HCT116 (cell line): ENCODE data around the gene GIPC3.

ENCODE experiments used
- CBX3 ChIP-seq: IDR thresholded peaks from 2 replicates; pipeline ENCODE4 v1.6.1; 2012; ENCODE audit warnings: low read depth
- EZH2 ChIP-seq: fragments of 200-600 bp; sonication (generic); IDR thresholded peaks from 2 replicates; pipeline ENCODE4 v1.6.1; 2017; ENCODE audit warnings: antibody characterized with exemption, mixed run types
- EZH2phosphoT487 ChIP-seq: fragments of 200-600 bp; IDR thresholded peaks from 2 replicates; pipeline ENCODE4 v1.6.1; 2018; ENCODE audit warnings: antibody characterized with exemption, borderline replicate concordance
- JUND ChIP-seq: IDR thresholded peaks from 2 replicates; pipeline ENCODE4 v1.6.1; 2012
- POLR2A ChIP-seq: IDR thresholded peaks from 2 replicates; pipeline ENCODE4 v1.7.0; 2011; ENCODE audit warnings: borderline replicate concordance; ENCODE audit not compliant: insufficient read depth, insufficient read length; ENCODE audit errors: extremely low read depth
- POLR2AphosphoS5 ChIP-seq: IDR thresholded peaks from 2 replicates; pipeline ENCODE4 v1.6.1; 2011; ENCODE audit warnings: mild to moderate bottlenecking, low read depth, low read length, moderate library complexity
- RAD21 ChIP-seq: IDR thresholded peaks from 2 replicates; pipeline ENCODE4 v1.6.1; 2012; ENCODE audit warnings: low read depth, mild to moderate bottlenecking
- SIN3A ChIP-seq: IDR thresholded peaks from 2 replicates; pipeline ENCODE4 v1.6.1; 2012; ENCODE audit warnings: low read depth
- SRF ChIP-seq: IDR thresholded peaks from 2 replicates; pipeline ENCODE4 v1.6.1; 2012; ENCODE audit warnings: low read depth
- TCF7L2 ChIP-seq: IDR thresholded peaks from 2 replicates; pipeline ENCODE4 v1.7.0; 2011; ENCODE audit warnings: borderline replicate concordance, inconsistent platforms; ENCODE audit not compliant: insufficient read depth, insufficient read length; ENCODE audit errors: extremely low read depth
- YY1 ChIP-seq: IDR thresholded peaks from 2 replicates; pipeline ENCODE4 v1.6.1; 2011; ENCODE audit warnings: low read length, low read depth, moderate library complexity, mild to moderate bottlenecking; ENCODE audit not compliant: insufficient replicate concordance; ENCODE audit errors: extremely low read depth
- TF ChIP-seq, protein P1 (sequence below), 3 experiments: fragments of 200-600 bp in 1 of 3; sonication (generic) in 1 of 3; IDR thresholded peaks in 2 of 3; conservative IDR thresholded peaks in 1 of 3; 2 replicates each; pipeline ENCODE4 v1.5.1; 2012 to 2017; ENCODE audit warnings: low read depth in 2 of 3, low read length in 2 of 3, antibody characterized with exemption in 1 of 3, borderline replicate concordance in 1 of 3, control low read depth in 1 of 3, mild to moderate bottlenecking in 1 of 3, mixed read lengths in 1 of 3, mixed run types in 1 of 3, moderate library complexity in 1 of 3; ENCODE audit not compliant: insufficient read depth in 1 of 3
- TF ChIP-seq, protein P2 (sequence below): IDR thresholded peaks from 2 replicates; pipeline ENCODE4 v1.6.1; 2012; ENCODE audit warnings: low read depth
- TF ChIP-seq, protein P3 (sequence below): IDR thresholded peaks from 2 replicates; pipeline ENCODE4 v1.6.1; 2012

DNA sequence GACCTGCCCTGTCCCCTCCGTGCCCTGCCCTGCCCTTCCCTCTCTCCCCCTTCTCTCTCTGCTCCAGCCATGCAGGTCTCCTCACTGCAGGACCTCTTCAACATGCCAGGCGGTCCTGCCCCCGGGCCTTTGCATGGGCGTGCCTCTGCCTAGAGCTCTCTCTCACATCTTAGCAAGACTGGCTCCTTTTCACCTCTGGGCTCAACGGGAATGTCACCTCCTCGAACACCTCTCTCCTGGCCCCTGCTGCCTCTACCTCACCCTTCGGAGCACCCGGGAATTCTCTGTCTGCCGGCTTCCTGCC is 33.5 kb upstream of the GIPC3 start:
- TF ChIP-seq, protein P1, sequence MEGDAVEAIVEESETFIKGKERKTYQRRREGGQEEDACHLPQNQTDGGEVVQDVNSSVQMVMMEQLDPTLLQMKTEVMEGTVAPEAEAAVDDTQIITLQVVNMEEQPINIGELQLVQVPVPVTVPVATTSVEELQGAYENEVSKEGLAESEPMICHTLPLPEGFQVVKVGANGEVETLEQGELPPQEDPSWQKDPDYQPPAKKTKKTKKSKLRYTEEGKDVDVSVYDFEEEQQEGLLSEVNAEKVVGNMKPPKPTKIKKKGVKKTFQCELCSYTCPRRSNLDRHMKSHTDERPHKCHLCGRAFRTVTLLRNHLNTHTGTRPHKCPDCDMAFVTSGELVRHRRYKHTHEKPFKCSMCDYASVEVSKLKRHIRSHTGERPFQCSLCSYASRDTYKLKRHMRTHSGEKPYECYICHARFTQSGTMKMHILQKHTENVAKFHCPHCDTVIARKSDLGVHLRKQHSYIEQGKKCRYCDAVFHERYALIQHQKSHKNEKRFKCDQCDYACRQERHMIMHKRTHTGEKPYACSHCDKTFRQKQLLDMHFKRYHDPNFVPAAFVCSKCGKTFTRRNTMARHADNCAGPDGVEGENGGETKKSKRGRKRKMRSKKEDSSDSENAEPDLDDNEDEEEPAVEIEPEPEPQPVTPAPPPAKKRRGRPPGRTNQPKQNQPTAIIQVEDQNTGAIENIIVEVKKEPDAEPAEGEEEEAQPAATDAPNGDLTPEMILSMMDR (IDR thresholded peaks at IDR 0.05 in 2 of 3, conservative IDR thresholded peaks at IDR 0.05 in 1 of 3; ENCODE audit: borderline replicate concordance in 1 of 3, insufficient read depth in 1 of 3, low read depth in 2 of 3, low read length in 2 of 3): no peak
- no peak for TF ChIP-seq POLR2A
- no peak for TF ChIP-seq EZH2
- no peak for TF ChIP-seq RAD21
- no peak for TF ChIP-seq SIN3A
- no peak for TF ChIP-seq EZH2phosphoT487
- no peak for TF ChIP-seq POLR2AphosphoS5
- TF ChIP-seq, protein P2, sequence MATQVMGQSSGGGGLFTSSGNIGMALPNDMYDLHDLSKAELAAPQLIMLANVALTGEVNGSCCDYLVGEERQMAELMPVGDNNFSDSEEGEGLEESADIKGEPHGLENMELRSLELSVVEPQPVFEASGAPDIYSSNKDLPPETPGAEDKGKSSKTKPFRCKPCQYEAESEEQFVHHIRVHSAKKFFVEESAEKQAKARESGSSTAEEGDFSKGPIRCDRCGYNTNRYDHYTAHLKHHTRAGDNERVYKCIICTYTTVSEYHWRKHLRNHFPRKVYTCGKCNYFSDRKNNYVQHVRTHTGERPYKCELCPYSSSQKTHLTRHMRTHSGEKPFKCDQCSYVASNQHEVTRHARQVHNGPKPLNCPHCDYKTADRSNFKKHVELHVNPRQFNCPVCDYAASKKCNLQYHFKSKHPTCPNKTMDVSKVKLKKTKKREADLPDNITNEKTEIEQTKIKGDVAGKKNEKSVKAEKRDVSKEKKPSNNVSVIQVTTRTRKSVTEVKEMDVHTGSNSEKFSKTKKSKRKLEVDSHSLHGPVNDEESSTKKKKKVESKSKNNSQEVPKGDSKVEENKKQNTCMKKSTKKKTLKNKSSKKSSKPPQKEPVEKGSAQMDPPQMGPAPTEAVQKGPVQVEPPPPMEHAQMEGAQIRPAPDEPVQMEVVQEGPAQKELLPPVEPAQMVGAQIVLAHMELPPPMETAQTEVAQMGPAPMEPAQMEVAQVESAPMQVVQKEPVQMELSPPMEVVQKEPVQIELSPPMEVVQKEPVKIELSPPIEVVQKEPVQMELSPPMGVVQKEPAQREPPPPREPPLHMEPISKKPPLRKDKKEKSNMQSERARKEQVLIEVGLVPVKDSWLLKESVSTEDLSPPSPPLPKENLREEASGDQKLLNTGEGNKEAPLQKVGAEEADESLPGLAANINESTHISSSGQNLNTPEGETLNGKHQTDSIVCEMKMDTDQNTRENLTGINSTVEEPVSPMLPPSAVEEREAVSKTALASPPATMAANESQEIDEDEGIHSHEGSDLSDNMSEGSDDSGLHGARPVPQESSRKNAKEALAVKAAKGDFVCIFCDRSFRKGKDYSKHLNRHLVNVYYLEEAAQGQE: no peak
- TF ChIP-seq, protein P3, sequence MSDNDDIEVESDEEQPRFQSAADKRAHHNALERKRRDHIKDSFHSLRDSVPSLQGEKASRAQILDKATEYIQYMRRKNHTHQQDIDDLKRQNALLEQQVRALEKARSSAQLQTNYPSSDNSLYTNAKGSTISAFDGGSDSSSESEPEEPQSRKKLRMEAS: no peak
- TF ChIP-seq JUND: no peak
- TF ChIP-seq TCF7L2: no peak
- TF ChIP-seq SRF: no peak
- no peak for TF ChIP-seq YY1
- TF ChIP-seq CBX3: no peak
